ENCODE measurements around the gene FGF4.

The FGF4 gene

DNA sequence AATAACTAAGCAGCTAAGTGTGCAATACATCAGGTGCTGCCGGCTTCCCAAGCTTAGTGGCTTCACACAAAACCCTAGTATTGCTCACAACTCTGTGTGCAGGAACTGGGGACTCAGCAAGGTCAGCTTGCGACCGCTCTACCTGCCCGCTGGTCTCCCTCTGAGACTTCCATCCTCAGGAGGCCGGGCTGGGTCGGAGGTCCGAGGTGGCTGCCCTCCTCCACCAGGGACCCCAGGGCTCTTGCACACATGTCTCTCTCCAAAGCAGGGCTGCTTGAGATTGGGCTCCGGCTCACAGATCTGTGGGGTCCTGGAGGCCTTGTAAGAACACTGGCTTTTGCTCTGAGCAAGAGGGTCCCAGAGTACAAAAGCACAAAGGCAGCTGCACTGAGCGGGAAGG lies 45.9 kb downstream of the FGF4 start:
- DNase-seq (ENCODE audit: low read depth in 1 of 2, low spot score in 1 of 2) = no peak

DNA sequence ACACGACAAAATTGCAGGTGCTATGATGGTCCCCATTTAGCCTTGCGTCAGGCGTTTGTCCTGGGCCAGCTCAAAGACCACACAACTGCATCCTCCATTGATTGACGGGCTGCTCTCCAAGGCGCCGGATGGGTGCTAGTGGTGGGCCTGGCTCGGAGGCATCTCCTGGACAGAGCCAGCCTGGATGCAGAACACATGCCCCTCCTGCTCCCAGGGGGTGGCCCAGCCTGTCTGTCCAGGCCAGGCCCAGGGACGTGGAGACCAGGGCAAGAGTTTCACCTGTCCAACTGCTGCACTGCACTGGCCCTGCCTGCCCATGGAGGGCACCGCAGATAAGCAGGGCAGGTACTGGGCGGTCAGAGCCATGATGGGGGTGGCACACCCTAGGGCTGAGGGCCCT lies 47.9 kb downstream of the FGF4 start:
- no peak for DNase-seq (ENCODE audit: low read depth in 1 of 2, low spot score in 1 of 2)

DNA sequence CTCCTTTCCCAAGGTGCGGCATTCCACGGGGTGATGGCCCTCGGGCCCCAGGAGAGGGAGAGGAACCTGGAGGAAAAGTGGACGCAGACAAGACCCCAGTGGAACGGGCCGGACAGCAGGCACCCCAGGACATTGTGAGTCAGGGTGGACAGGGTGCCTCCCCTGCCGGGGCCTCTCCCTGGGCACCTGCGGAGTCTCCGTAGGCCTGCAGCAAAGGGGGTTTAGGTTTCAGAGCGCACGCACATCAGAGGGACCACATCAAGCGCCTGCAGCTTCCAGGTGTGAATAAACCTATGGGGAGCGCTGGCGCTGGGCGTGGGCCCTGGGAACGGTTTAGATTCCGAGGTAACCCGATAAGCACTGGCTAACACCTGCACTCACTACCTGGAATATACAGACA lies 48.7 kb downstream of the FGF4 start:
- no peak for DNase-seq (ENCODE audit: low read depth in 1 of 2, low spot score in 1 of 2)

DNA sequence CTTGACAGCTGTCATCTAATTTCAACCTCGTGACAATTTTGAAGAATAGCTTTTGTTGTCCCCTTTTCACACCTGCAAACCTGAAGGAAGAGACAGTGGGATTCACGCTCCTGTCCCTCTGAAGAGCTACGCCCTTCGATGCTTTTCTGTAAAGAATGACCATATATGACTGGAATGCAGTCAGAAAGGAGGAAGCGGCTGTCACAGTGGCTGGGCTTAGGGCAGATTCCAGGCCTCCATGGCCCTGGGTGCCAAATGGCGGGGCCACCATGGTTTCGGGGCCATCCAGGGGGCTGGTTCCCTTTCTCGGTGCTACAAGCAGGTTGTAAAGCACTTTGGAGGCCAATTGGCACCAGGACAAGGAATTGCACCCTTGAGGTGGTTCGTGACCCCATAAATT lies 49.1 kb downstream of the FGF4 start:
- DNase-seq (ENCODE audit: low read depth in 1 of 2, low spot score in 1 of 2) = no peak

DNA sequence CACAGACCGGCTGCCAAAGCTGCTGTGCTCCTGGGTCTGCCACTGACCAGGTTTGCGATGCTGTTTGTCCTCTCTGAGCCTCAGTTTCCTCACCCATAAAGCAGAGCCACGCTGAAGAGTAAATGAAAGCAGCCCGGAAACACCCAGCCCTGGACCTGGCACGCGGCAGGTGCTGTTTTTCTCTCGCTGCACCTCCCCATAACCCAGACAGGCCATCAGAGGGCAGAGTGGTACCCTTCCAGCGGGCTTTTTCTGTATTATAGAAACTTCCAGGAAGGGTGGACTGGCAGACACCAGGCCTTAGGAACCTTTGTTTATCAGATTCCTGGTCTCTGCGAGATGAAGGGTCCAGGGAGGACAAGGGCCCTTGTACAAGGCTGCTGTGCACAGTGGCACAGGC lies 53.4 kb downstream of the FGF4 start:
- DNase-seq (ENCODE audit: low read depth in 1 of 2, low spot score in 1 of 2) = no peak

DNA sequence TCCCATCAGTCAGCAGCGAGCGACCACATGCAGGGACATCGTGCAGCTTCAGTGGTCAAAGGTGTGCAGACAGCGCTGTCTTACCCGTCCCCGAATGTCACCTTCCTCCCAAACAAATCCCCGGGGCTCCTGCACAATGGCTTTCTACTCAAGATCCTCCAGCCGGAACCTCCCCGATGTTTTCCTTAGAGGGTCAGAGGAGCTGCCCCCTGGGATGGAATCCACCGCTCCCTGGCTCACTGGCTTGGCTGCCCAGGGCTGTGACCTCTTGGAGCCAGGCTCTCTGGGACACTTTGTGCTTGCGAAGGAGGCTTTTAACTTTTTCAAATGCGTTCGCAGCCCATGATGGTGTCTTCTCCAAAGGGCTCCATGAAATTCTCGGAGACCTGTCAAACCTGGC lies 54.0 kb downstream of the FGF4 start:
- no peak for DNase-seq (ENCODE audit: low read depth in 1 of 2, low spot score in 1 of 2)
